Gastrocnemius medialis (tissue), 4 donors: ENCODE results near the gene RGS21.

Experiments
- CTCF ChIP-seq, 5 experiments: fragments of 450-650 bp in 3 of 5; fragments of 200-600 bp in 2 of 5; sonication (generic) in 2 of 5; IDR thresholded peaks in 4 of 5; conservative IDR thresholded peaks in 1 of 5; 1 replicate in 4 of 5; 2 replicates in 1 of 5; pipeline ENCODE4 v1.5.1; 2016 to 2019; ENCODE audit warnings: antibody characterized with exemption in 5 of 5, mild to moderate bottlenecking in 3 of 5, moderate library complexity in 3 of 5
- POLR2A ChIP-seq, 2 donors: fragments of 450-650 bp; IDR thresholded peaks; one replicate each; pipeline ENCODE4 v1.6.1; 2017; ENCODE audit warnings: antibody characterized with exemption in 2 of 2, mild to moderate bottlenecking in 2 of 2, moderate library complexity in 2 of 2

DNA sequence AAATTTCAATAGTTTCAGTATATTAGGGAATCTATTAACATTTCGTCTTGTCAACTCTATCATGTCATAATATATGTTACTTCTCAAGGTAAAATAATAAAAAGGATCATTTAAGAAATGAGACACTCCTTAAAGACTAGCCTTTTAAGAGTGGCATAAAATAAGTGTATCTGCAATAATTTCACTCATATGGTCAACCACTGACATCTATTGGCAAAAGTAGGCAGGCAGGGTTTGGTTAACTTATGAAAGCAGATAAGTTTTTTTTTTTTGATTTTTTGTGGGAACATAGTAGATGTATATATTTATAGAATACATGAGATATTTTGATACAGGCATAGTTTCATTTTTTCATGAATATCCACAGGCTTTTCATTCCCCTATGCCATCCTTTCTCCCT, 5.5 kb upstream of the RGS21 start:
- no peak for TF ChIP-seq CTCF (IDR thresholded peaks at IDR 0.05 in 4 of 5, conservative IDR thresholded peaks at IDR 0.05 in 1 of 5)
- no peak for TF ChIP-seq POLR2A (IDR thresholded peaks at IDR 0.05)
